Thyroid gland (tissue), 4 donors: ENCODE results near the gene PCP2.

Experiments
- CTCF ChIP-seq, 6 experiments: fragments of 200-600 bp in 3 of 6; fragments of 450-650 bp in 3 of 6; sonication (generic) in 3 of 6; IDR thresholded peaks; one replicate each; pipeline ENCODE4 v1.5.1; 2016 to 2019; ENCODE audit warnings: antibody characterized with exemption in 6 of 6, mild to moderate bottlenecking in 2 of 6, inconsistent platforms in 1 of 6, moderate library complexity in 1 of 6
- POLR2A ChIP-seq, 2 donors: fragments of 450-650 bp; IDR thresholded peaks; one replicate each; pipeline ENCODE4 v1.6.1; 2017; ENCODE audit warnings: antibody characterized with exemption in 2 of 2, mild to moderate bottlenecking in 2 of 2, moderate library complexity in 1 of 2

GRCh38 chr19:7623725-7624603 is 9.6 kb downstream of the PCP2 start:
- TF ChIP-seq CTCF (IDR thresholded peaks at IDR 0.05) (no peak), POLR2A (IDR thresholded peaks at IDR 0.05) (no peak)
